Smooth muscle cell (in vitro differentiated cells): ENCODE measurements around the gene RALGPS1. TPM values are rescaled to one million over a fixed set of nuclear protein-coding genes. Genes with fewer than 3 reads are reported as not detected.

Experiments used
- DNase-seq: peaks from one replicate; lab custom pipeline; 2025; ENCODE audit not compliant: unreplicated experiment; lab: John Stamatoyannopoulos, UW
- H2AFZ ChIP-seq: fragments of 200-600 bp; sonication (generic); 2 replicates; pipeline ENCODE4 v1.6.0; 2016; ENCODE audit warnings: antibody characterized with exemption, low read depth, mild to moderate bottlenecking
- H3F3A ChIP-seq: fragments of 200-600 bp; sonication (generic); 2 replicates; pipeline ENCODE4 v1.6.0; 2017; ENCODE audit warnings: antibody characterized with exemption, low read depth
- H3K27ac ChIP-seq: fragments of 200-600 bp; sonication (generic); 2 replicates; pipeline ENCODE4 v1.5.1; 2016; ENCODE audit warnings: low read depth, mild to moderate bottlenecking
- H3K27me3 ChIP-seq: fragments of 200-600 bp; sonication (generic); 2 replicates; pipeline ENCODE4 v1.6.1; 2016; ENCODE audit warnings: low read depth, mild to moderate bottlenecking
- H3K36me3 ChIP-seq: fragments of 200-600 bp; sonication (generic); 2 replicates; pipeline ENCODE4 v1.5.1; 2016; ENCODE audit warnings: low read depth
- H3K4me1 ChIP-seq: fragments of 200-600 bp; sonication (generic); 2 replicates; pipeline ENCODE4 v1.5.1; 2016; ENCODE audit warnings: low read depth
- H3K4me2 ChIP-seq: fragments of 200-600 bp; sonication (generic); 2 replicates; pipeline ENCODE4 v1.6.0; 2016; ENCODE audit warnings: mild to moderate bottlenecking
- H3K4me3 ChIP-seq: fragments of 200-600 bp; sonication (generic); 2 replicates; pipeline ENCODE4 v1.5.1; 2016; ENCODE audit warnings: mild to moderate bottlenecking
- H3K79me2 ChIP-seq: fragments of 200-600 bp; sonication (generic); 2 replicates; pipeline ENCODE4 v1.6.0; 2016; ENCODE audit warnings: low read depth, mild to moderate bottlenecking
- H3K9ac ChIP-seq: fragments of 200-600 bp; sonication (generic); 2 replicates; pipeline ENCODE4 v1.6.0; 2016; ENCODE audit warnings: low read depth
- H3K9me3 ChIP-seq: fragments of 200-600 bp; sonication (generic); replicated peaks from 2 replicates; pipeline ENCODE4 v1.5.1; 2016; ENCODE audit warnings: low read depth
- H4K20me1 ChIP-seq: fragments of 200-600 bp; sonication (generic); 2 replicates; pipeline ENCODE4 v1.6.0; 2016; ENCODE audit warnings: low read depth
- CTCF ChIP-seq: fragments of 200-600 bp; sonication (generic); IDR thresholded peaks from 2 replicates; pipeline ENCODE4 v1.5.1; 2017; ENCODE audit warnings: borderline replicate concordance, mild to moderate bottlenecking, antibody characterized with exemption; ENCODE audit not compliant: insufficient read depth, poor library complexity, severe bottlenecking
- WGBS: methylation state at CpG from one replicate; pipeline ENCODE4 v1.1.7; 2016; ENCODE audit warnings: low lambda C conversion rate; 5-methylcytosine and 5-hydroxymethylcytosine counted together
- polyA plus RNA-seq: library from polyadenylated mRNA; unstranded; fragments of >200 nt; fragmentation: Nextera tagmentation; extraction: Ambion mirVana; gene quantifications from 2 replicates; pipeline ENCODE4 v1.2.1, GENCODE V29; 2016
- total RNA-seq: library from RNA; depleted of rRNA; stranded (reverse); fragments of >200 nt; gene quantifications from 2 replicates; pipeline ENCODE4 v1.2.3, GENCODE V29; 2014

The RALGPS1 gene
- total and polyA plus RNA-seq, 2 experiments from 2014 or later: 2.1 to 4.0 TPM

GRCh38 chr9:127196826-127197145 is 282.2 kb downstream of the RALGPS1 start:
- Histone ChIP-seq H3K4me1 (peaks cover 5% of the 10 kb centered on the region), H4K20me1 (no peaks in the 10 kb centered on the region), H3K4me3 (no peak overlapping the region), H3F3A (no peaks in the 10 kb centered on the region), H3K36me3 (no peaks in the 10 kb centered on the region), H2AFZ (no peak overlapping the region), H3K79me2 (no peaks in the 10 kb centered on the region), H3K9ac (no peak overlapping the region), H3K27ac (no peak overlapping the region), H3K9me3 (no peaks in the 10 kb centered on the region), H3K4me2 (no peak overlapping the region), H3K27me3 (no peaks in the 10 kb centered on the region)
- TF ChIP-seq CTCF: no peak
- DNase-seq: no peak
- WGBS: 94% methylated on average over 3 of the region's 3 CpGs

- WGBS: 88% methylated on average over 13 of the region's 13 CpGs
- Histone ChIP-seq H3K9ac (no peak overlapping the region), H3F3A (no peaks in the 10 kb centered on the region), H3K4me1 (peaks cover 5% of the 10 kb centered on the region), H3K79me2 (no peaks in the 10 kb centered on the region), H4K20me1 (no peaks in the 10 kb centered on the region), H2AFZ (no peak overlapping the region), H3K36me3 (no peaks in the 10 kb centered on the region), H3K4me3 (no peak overlapping the region), H3K27ac (no peak overlapping the region), H3K9me3 (no peaks in the 10 kb centered on the region), H3K4me2 (no peak overlapping the region), H3K27me3 (no peaks in the 10 kb centered on the region)
- TF ChIP-seq CTCF: no peak
- DNase-seq: no peak
Observed at GRCh38 chr9:127197186-127197860, 282.7 kb downstream of the RALGPS1 start.

GRCh38 chr9:127197861-127198430 is 283.4 kb downstream of the RALGPS1 start:
- H4K20me1 ChIP-seq: no peaks in the 10 kb centered on the region
- H3K9me3 ChIP-seq: no peaks in the 10 kb centered on the region
- H3K27me3 ChIP-seq: no peaks in the 10 kb centered on the region
- H3K4me2 ChIP-seq: no peak overlapping the region
- H2AFZ ChIP-seq: no peak overlapping the region
- H3K9ac ChIP-seq: no peak overlapping the region
- TF ChIP-seq CTCF: no peak
- WGBS: 70% methylated on average over 8 of the region's 8 CpGs
- peaks cover 5% of the 10 kb centered on the region for H3K4me1 ChIP-seq
- DNase-seq: no peak
- no peaks in the 10 kb centered on the region for H3F3A ChIP-seq
- H3K79me2 ChIP-seq: no peaks in the 10 kb centered on the region
- no peaks in the 10 kb centered on the region for H3K36me3 ChIP-seq
- H3K27ac ChIP-seq: no peak overlapping the region
- H3K4me3 ChIP-seq: no peak overlapping the region

- no peak overlapping the region for H3K9ac ChIP-seq
- H3K27me3 ChIP-seq: no peaks in the 10 kb centered on the region
- H3K9me3 ChIP-seq: no peaks in the 10 kb centered on the region
- H2AFZ ChIP-seq: peak overlapping the region; percentile 50
- no peaks in the 10 kb centered on the region for H3K36me3 ChIP-seq
- H3K79me2 ChIP-seq: no peaks in the 10 kb centered on the region
- H3F3A ChIP-seq: no peaks in the 10 kb centered on the region
- H3K27ac ChIP-seq: no peak overlapping the region
- DNase-seq: no peak
- peaks cover 5% of the 10 kb centered on the region for H3K4me1 ChIP-seq
- H3K4me2 ChIP-seq: no peak overlapping the region
- TF ChIP-seq CTCF: no peak
- H3K4me3 ChIP-seq: no peak overlapping the region
- 90% methylated on average over 7 of the region's 7 CpGs for WGBS
- H4K20me1 ChIP-seq: no peaks in the 10 kb centered on the region
Observed at GRCh38 chr9:127198587-127198986, 284.0 kb downstream of the RALGPS1 start.
